Testis (tissue), 2 donors: ENCODE data around the gene TTBK2.

Experiments
- CTCF ChIP-seq, 3 experiments: fragments of 450-650 bp in 2 of 3; fragments of 200-600 bp in 1 of 3; sonication (generic) in 1 of 3; IDR thresholded peaks; one replicate each; pipeline ENCODE4 v1.5.1; 2016 to 2019; ENCODE audit warnings: antibody characterized with exemption in 3 of 3, mild to moderate bottlenecking in 2 of 3, moderate library complexity in 1 of 3
- POLR2A ChIP-seq: fragments of 450-650 bp; IDR thresholded peaks from one replicate; pipeline ENCODE4 v1.6.1; 2017; ENCODE audit warnings: antibody characterized with exemption, mild to moderate bottlenecking, moderate library complexity

GRCh38 chr15:42720071-42720470, 200.5 kb downstream of the TTBK2 start:
- TF ChIP-seq POLR2A = no peak
- TF ChIP-seq CTCF (IDR thresholded peaks at IDR 0.05) = no peak
